COLO668 (cell line): ENCODE measurements around the gene FHOD3.
"Not testable (repeated sequence)": the region's sequence is repeated elsewhere in the genome, so short reads cannot be mapped to it uniquely, and the experiment has no call there.

Experiments
- DNase-seq: peaks from one replicate; lab custom pipeline; 2025; ENCODE audit not compliant: unreplicated experiment; lab: John Stamatoyannopoulos, UW

FHOD3 gene

GRCh38 chr18:36812678-36813077 lies 515.2 kb downstream of the FHOD3 start:
- DNase-seq, result no peak

- DNase-seq, result no peak
Observed at GRCh38 chr18:36813101-36813775, 515.7 kb downstream of the FHOD3 start.

- no peak for DNase-seq
Observed at GRCh38 chr18:36813824-36814223, 516.3 kb downstream of the FHOD3 start.

GRCh38 chr18:36814994-36815393 lies 517.5 kb downstream of the FHOD3 start:
- no peak for DNase-seq

GRCh38 chr18:36816096-36816495 lies 518.6 kb downstream of the FHOD3 start:
- not testable (repeated sequence) for DNase-seq

GRCh38 chr18:36817039-36817438 lies 519.5 kb downstream of the FHOD3 start:
- DNase-seq, result no peak

GRCh38 chr18:36818652-36819051 lies 521.1 kb downstream of the FHOD3 start:
- DNase-seq, result no peak

- no peak for DNase-seq
Observed at GRCh38 chr18:36819621-36820020, 522.1 kb downstream of the FHOD3 start.

GRCh38 chr18:36821681-36822080 lies 524.2 kb downstream of the FHOD3 start:
- DNase-seq, result no peak

GRCh38 chr18:36825526-36825925 lies 528.0 kb downstream of the FHOD3 start:
- DNase-seq, result no peak

- no peak for DNase-seq
Observed at GRCh38 chr18:36826556-36826955, 529.0 kb downstream of the FHOD3 start.

GRCh38 chr18:36828157-36828629 lies 530.7 kb downstream of the FHOD3 start:
- peak; percentile 58 for DNase-seq

GRCh38 chr18:36828630-36829361 lies 531.3 kb downstream of the FHOD3 start, which contains the start of the genes KIAA1328 and TPGS2:
TSS of gene KIAA1328 (plus strand) at chr18:36829127. CDS start at chr18:36829139, 12 bp downstream.
TSS of gene TPGS2 (minus strand) at chr18:36829002. CDS start at chr18:36828767, 235 bp downstream.
- peak; percentile 95 for DNase-seq
